ENCODE results near the gene TFB1M.

The TFB1M gene

GRCh38 chr6:155261111-155261900 lies 53.0 kb downstream of the TFB1M start:
- peak overlapping the region; percentile 35; the same call in 1 of the 2 replicates for H3K9ac ChIP-seq
- peak overlapping the region; percentile 64 for H3K27ac ChIP-seq
- TF ChIP-seq CTCF (conservative IDR thresholded peaks at IDR 0.05; ENCODE audit: low read depth, low read length), result no peak
- H2AFZ ChIP-seq (ENCODE audit: low read depth), result no peak overlapping the region
- H3K4me1 ChIP-seq (ENCODE audit: low read depth, poor library complexity, severe bottlenecking), result peaks cover 43% of the 10 kb centered on the region
- peak overlapping the region; percentile 71 for H3K4me2 ChIP-seq
- H3K36me3 ChIP-seq (ENCODE audit: insufficient read depth), result no peaks in the 10 kb centered on the region
- H3K4me3 ChIP-seq (IDR thresholded peaks at IDR 0.05; ENCODE audit: insufficient read depth, low read depth, low read length), result no peak overlapping the region
- H3K79me2 ChIP-seq (ENCODE audit: insufficient read depth, low read depth), result no peaks in the 10 kb centered on the region
- H3K27me3 ChIP-seq (ENCODE audit: insufficient read depth, low read depth), result no peaks in the 10 kb centered on the region
- H4K20me1 ChIP-seq (ENCODE audit: insufficient read depth), result no peaks in the 10 kb centered on the region

GRCh38 chr6:155260686-155261085 lies 53.6 kb downstream of the TFB1M start:
- H3K4me2 ChIP-seq, result peak overlapping the region; percentile 71
- peak overlapping the region; percentile 35; the same call in 1 of the 2 replicates for H3K9ac ChIP-seq
- H4K20me1 ChIP-seq (ENCODE audit: insufficient read depth), result no peaks in the 10 kb centered on the region

GRCh38 chr6:155259897-155260296 lies 54.4 kb downstream of the TFB1M start:
- no peak for TF ChIP-seq CTCF (conservative IDR thresholded peaks at IDR 0.05; ENCODE audit: low read depth, low read length)
- no peak overlapping the region for H2AFZ ChIP-seq (ENCODE audit: low read depth)
- no peak overlapping the region for H3K4me3 ChIP-seq (IDR thresholded peaks at IDR 0.05; ENCODE audit: insufficient read depth, low read depth, low read length)
- H3K4me1 ChIP-seq (ENCODE audit: low read depth, poor library complexity, severe bottlenecking), result peaks cover 43% of the 10 kb centered on the region
- H3K9ac ChIP-seq, result no peak overlapping the region
- no peaks in the 10 kb centered on the region for H4K20me1 ChIP-seq (ENCODE audit: insufficient read depth)
- peak overlapping the region; percentile 64; the same call in 1 of the 2 replicates for H3K27ac ChIP-seq
- peak overlapping the region; percentile 71 for H3K4me2 ChIP-seq
- H3K79me2 ChIP-seq (ENCODE audit: insufficient read depth, low read depth), result no peaks in the 10 kb centered on the region
- H3K27me3 ChIP-seq (ENCODE audit: insufficient read depth, low read depth), result no peaks in the 10 kb centered on the region
- no peaks in the 10 kb centered on the region for H3K36me3 ChIP-seq (ENCODE audit: insufficient read depth)

More at GRCh38 chr6:155260686-155261085, 53.6 kb downstream of the TFB1M start:
- Histone ChIP-seq H2AFZ (ENCODE audit: low read depth) (no peak overlapping the region), H3K4me3 (IDR thresholded peaks at IDR 0.05; ENCODE audit: insufficient read depth, low read depth, low read length) (no peak overlapping the region), H3K79me2 (ENCODE audit: insufficient read depth, low read depth) (no peaks in the 10 kb centered on the region), H3K4me1 (ENCODE audit: low read depth, poor library complexity, severe bottlenecking) (peaks cover 43% of the 10 kb centered on the region), H3K27me3 (ENCODE audit: insufficient read depth, low read depth) (no peaks in the 10 kb centered on the region), H3K36me3 (ENCODE audit: insufficient read depth) (no peaks in the 10 kb centered on the region), H3K27ac (peak overlapping the region; percentile 64)
- no peak for TF ChIP-seq CTCF (conservative IDR thresholded peaks at IDR 0.05; ENCODE audit: low read depth, low read length)

- H3K9ac ChIP-seq, result no peak overlapping the region
- no peaks in the 10 kb centered on the region for H3K27me3 ChIP-seq (ENCODE audit: insufficient read depth, low read depth)
- no peak for TF ChIP-seq CTCF (conservative IDR thresholded peaks at IDR 0.05; ENCODE audit: low read depth, low read length)
- H2AFZ ChIP-seq (ENCODE audit: low read depth), result no peak overlapping the region
- no peaks in the 10 kb centered on the region for H3K79me2 ChIP-seq (ENCODE audit: insufficient read depth, low read depth)
- peaks cover 43% of the 10 kb centered on the region for H3K4me1 ChIP-seq (ENCODE audit: low read depth, poor library complexity, severe bottlenecking)
- no peaks in the 10 kb centered on the region for H4K20me1 ChIP-seq (ENCODE audit: insufficient read depth)
- H3K4me2 ChIP-seq, result no peak overlapping the region
- H3K4me3 ChIP-seq (IDR thresholded peaks at IDR 0.05; ENCODE audit: insufficient read depth, low read depth, low read length), result no peak overlapping the region
- no peak overlapping the region for H3K27ac ChIP-seq
- H3K36me3 ChIP-seq (ENCODE audit: insufficient read depth), result no peaks in the 10 kb centered on the region
Observed at GRCh38 chr6:155259204-155259603, 55.1 kb downstream of the TFB1M start.
